Gastrocnemius medialis (tissue), 4 donors: Measurements from ENCODE around the gene DYTN.

Experiments used
- POLR2A ChIP-seq, 2 donors: fragments of 450-650 bp; IDR thresholded peaks; one replicate each; pipeline ENCODE4 v1.6.1; 2017; ENCODE audit warnings: antibody characterized with exemption in 2 of 2, mild to moderate bottlenecking in 2 of 2, moderate library complexity in 2 of 2
- TF ChIP-seq, protein P1 (sequence below), 5 experiments: fragments of 450-650 bp in 3 of 5; fragments of 200-600 bp in 2 of 5; sonication (generic) in 2 of 5; IDR thresholded peaks in 4 of 5; conservative IDR thresholded peaks in 1 of 5; 1 replicate in 4 of 5; 2 replicates in 1 of 5; pipeline ENCODE4 v1.5.1; 2016 to 2019; ENCODE audit warnings: antibody characterized with exemption in 5 of 5, mild to moderate bottlenecking in 3 of 5, moderate library complexity in 3 of 5

- TF ChIP-seq POLR2A (IDR thresholded peaks at IDR 0.05), result no peak
- TF ChIP-seq, protein P1, sequence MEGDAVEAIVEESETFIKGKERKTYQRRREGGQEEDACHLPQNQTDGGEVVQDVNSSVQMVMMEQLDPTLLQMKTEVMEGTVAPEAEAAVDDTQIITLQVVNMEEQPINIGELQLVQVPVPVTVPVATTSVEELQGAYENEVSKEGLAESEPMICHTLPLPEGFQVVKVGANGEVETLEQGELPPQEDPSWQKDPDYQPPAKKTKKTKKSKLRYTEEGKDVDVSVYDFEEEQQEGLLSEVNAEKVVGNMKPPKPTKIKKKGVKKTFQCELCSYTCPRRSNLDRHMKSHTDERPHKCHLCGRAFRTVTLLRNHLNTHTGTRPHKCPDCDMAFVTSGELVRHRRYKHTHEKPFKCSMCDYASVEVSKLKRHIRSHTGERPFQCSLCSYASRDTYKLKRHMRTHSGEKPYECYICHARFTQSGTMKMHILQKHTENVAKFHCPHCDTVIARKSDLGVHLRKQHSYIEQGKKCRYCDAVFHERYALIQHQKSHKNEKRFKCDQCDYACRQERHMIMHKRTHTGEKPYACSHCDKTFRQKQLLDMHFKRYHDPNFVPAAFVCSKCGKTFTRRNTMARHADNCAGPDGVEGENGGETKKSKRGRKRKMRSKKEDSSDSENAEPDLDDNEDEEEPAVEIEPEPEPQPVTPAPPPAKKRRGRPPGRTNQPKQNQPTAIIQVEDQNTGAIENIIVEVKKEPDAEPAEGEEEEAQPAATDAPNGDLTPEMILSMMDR (IDR thresholded peaks at IDR 0.05 in 4 of 5, conservative IDR thresholded peaks at IDR 0.05 in 1 of 5), result no peak
Observed at GRCh38 chr2:206688453-206688852, 29.7 kb downstream of the DYTN start.
